Spleen (tissue), 11 donors: ENCODE results near the gene ZNF777. TPM values are rescaled to one million over a fixed set of nuclear protein-coding genes. Genes with fewer than 3 reads are reported as not detected.

Experiments
- DNase-seq: peaks from one replicate; pipeline ENCODE4 v3.0.0-alpha.2; 2020
- H3K27ac ChIP-seq, 8 donors: fragments of 200-600 bp; sonication (generic) in 7 of 8; 1 replicate in 4 of 8; 2 replicates in 4 of 8; pipeline versions ENCODE4 v1.5.0 to v1.8.0; 2016 to 2021; ENCODE audit warnings: inconsistent platforms in 4 of 8, mild to moderate bottlenecking in 4 of 8, moderate library complexity in 1 of 8
- H3K27me3 ChIP-seq, 7 donors: fragments of 200-600 bp; sonication (generic) in 6 of 7; replicated peaks in 1 of 7; 1 replicate in 4 of 7; 2 replicates in 3 of 7; pipeline versions ENCODE4 v1.5.0 to v1.8.0; 2016 to 2021; ENCODE audit warnings: inconsistent platforms in 3 of 7, mild to moderate bottlenecking in 1 of 7
- H3K36me3 ChIP-seq, 6 donors: fragments of 200-600 bp; sonication (generic) in 5 of 6; 1 replicate in 4 of 6; 2 replicates in 2 of 6; pipeline versions ENCODE4 v1.5.0 to v1.8.0; 2016 to 2021; ENCODE audit warnings: inconsistent platforms in 2 of 6
- H3K4me1 ChIP-seq, 6 donors: fragments of 200-600 bp; sonication (generic) in 5 of 6; 1 replicate in 3 of 6; 2 replicates in 3 of 6; pipeline versions ENCODE4 v1.5.0 to v1.8.0; 2016 to 2021; ENCODE audit warnings: inconsistent platforms in 3 of 6
- H3K4me3 ChIP-seq, 8 donors: fragments of 200-600 bp; sonication (generic) in 7 of 8; 1 replicate in 4 of 8; 2 replicates in 4 of 8; pipeline versions ENCODE4 v1.5.0 to v1.8.0; 2016 to 2021; ENCODE audit warnings: inconsistent platforms in 4 of 8, mild to moderate bottlenecking in 4 of 8, moderate library complexity in 2 of 8
- H3K9me3 ChIP-seq, 8 donors: fragments of 200-600 bp; sonication (generic) in 7 of 8; 1 replicate in 4 of 8; 2 replicates in 4 of 8; pipeline versions ENCODE4 v1.5.0 to v1.8.0; 2016 to 2021; ENCODE audit warnings: inconsistent platforms in 4 of 8
- CTCF ChIP-seq, 11 experiments: fragments of 200-600 bp in 7 of 11; fragments of 450-650 bp in 4 of 11; sonication (generic) in 4 of 11; IDR thresholded peaks in 8 of 11; conservative IDR thresholded peaks in 3 of 11; 1 replicate in 7 of 11; 2 replicates in 4 of 11; pipeline versions ENCODE4 v1.4.0 to v1.8.0; 2016 to 2021; ENCODE audit warnings: antibody characterized with exemption in 11 of 11, inconsistent platforms in 4 of 11, mild to moderate bottlenecking in 1 of 11
- POLR2A ChIP-seq, 3 donors: fragments of 450-650 bp; IDR thresholded peaks; one replicate each; pipeline ENCODE4 v1.5.1; 2017; ENCODE audit warnings: antibody characterized with exemption in 3 of 3, mild to moderate bottlenecking in 1 of 3
- POLR2AphosphoS5 ChIP-seq, 3 donors: sonication (generic); formaldehyde crosslinking; IDR thresholded peaks; one replicate each; pipeline ENCODE4 v1.5.1; 2017; ENCODE audit warnings: antibody characterized with exemption in 3 of 3
- WGBS, 5 donors: extraction: QIAGEN DNeasy Blood & Tissue Kit in 3 of 5; methylation state at CpG; one replicate each; pipeline versions ENCODE4 v1.1.5 to v1.1.7; 2013 to 2018; 5-methylcytosine and 5-hydroxymethylcytosine counted together
- intact Hi-C: fragments of 100-400 bp; cut with DNase I; formaldehyde crosslinking; loops from one replicate; pipeline ENCODE4 v1.15.0; 2023; ENCODE audit warnings: low total_unique reads
- polyA plus RNA-seq, 3 donors: library from polyadenylated mRNA; stranded (reverse); fragments of 200-250 nt; gene quantifications; one replicate each; pipeline ENCODE4 v1.2.1, GENCODE V29; 2013
- total RNA-seq, 7 donors: library from RNA; depleted of rRNA in 3 of 7; stranded (reverse); fragments of >200 nt in 3 of 7; fragmentation: NEBNext Ultra II Directional in 4 of 7; extraction: Animal tissue kit (Norgen Biotek cat#: 25700) in 4 of 7; gene quantifications; one replicate each; pipeline versions ENCODE4 v1.1.0 to v1.2.1, GENCODE V29; 2016 to 2021
- donor health status: healthy with polysubstance abuse.
- donor health status: DM: no; HTN: no; CAD: no; lungs with moderate emphysema.
- donor health status: DM: no; HTN: no; CAD: no.
- donor health status: Bipolar disorder and iron deficiency.
- donor health status: healthy.
- donor health status: DM: no; HTN: no; CAD: no.
- donor health status: DM: yes; HTN: yes; CAD: no.

The ZNF777 gene
- total and polyA plus RNA-seq, 10 donors, result 3.4 to 12.6 (median 10.1) TPM

- Histone ChIP-seq H3K4me3 (no peak overlapping the region), H3K4me1 (peaks cover 0 to 7% (median 2%) of the 10 kb centered on the region in 6 donors), H3K27ac (no peak overlapping the region), H3K36me3 (peaks cover 2 to 98% (median 75%) of the 10 kb centered on the region in 6 donors), H3K27me3 (no peaks in the 10 kb centered on the region), H3K9me3 (no peaks in the 10 kb centered on the region)
- intact Hi-C loops, result no loop called here
- WGBS, 5 donors, result 87 to 91% (median 88%) methylated on average over 15 of the region's 15 CpGs
- TF ChIP-seq POLR2AphosphoS5 (IDR thresholded peaks at IDR 0.05) (peak in 1 of 3 donors; percentile 39), CTCF (IDR thresholded peaks at IDR 0.05 in 8 of 11, conservative IDR thresholded peaks at IDR 0.05 in 3 of 11) (no peak), POLR2A (IDR thresholded peaks at IDR 0.05) (no peak)
- DNase-seq, result no peak
Observed at GRCh38 chr7:149489391-149490024, 28.6 kb upstream of the ZNF777 start.

- peaks cover 0 to 8% (median 7%) of the 10 kb centered on the region in 8 donors for H3K9me3 ChIP-seq
- TF ChIP-seq POLR2AphosphoS5 (IDR thresholded peaks at IDR 0.05) (no peak), CTCF (IDR thresholded peaks at IDR 0.05 in 8 of 11, conservative IDR thresholded peaks at IDR 0.05 in 3 of 11) (no peak), POLR2A (IDR thresholded peaks at IDR 0.05) (no peak)
- WGBS, 5 donors, result 96 to 98% (median 98%) methylated on average over 1 of the region's 1 CpG
- DNase-seq, result no peak
- no peaks in the 10 kb centered on the region for H3K4me1 ChIP-seq
- H3K36me3 ChIP-seq, result peaks cover 0 to 94% (median 50%) of the 10 kb centered on the region in 6 donors
- intact Hi-C loops, result no loop called here
- H3K27ac ChIP-seq, result no peak overlapping the region
- H3K4me3 ChIP-seq, result no peak overlapping the region
- H3K27me3 ChIP-seq, result no peaks in the 10 kb centered on the region
Observed at GRCh38 chr7:149479568-149479967, 18.7 kb upstream of the ZNF777 start.

GRCh38 chr7:149478754-149479153, 17.9 kb upstream of the ZNF777 start:
- Histone ChIP-seq H3K4me1 (no peaks in the 10 kb centered on the region), H3K9me3 (peaks cover 0 to 8% (median 7%) of the 10 kb centered on the region in 8 donors), H3K36me3 (peaks cover 0 to 99% (median 58%) of the 10 kb centered on the region in 6 donors), H3K27ac (no peak overlapping the region), H3K4me3 (no peak overlapping the region), H3K27me3 (no peaks in the 10 kb centered on the region)
- 91 to 100% (median 95%) methylated on average over 1 of the region's 1 CpG for WGBS, 5 donors
- DNase-seq, result no peak
- intact Hi-C loops, result no loop called here
- TF ChIP-seq POLR2AphosphoS5 (IDR thresholded peaks at IDR 0.05) (no peak), POLR2A (IDR thresholded peaks at IDR 0.05) (no peak), CTCF (IDR thresholded peaks at IDR 0.05 in 8 of 11, conservative IDR thresholded peaks at IDR 0.05 in 3 of 11) (no peak)

GRCh38 chr7:149477494-149478443, 16.9 kb upstream of the ZNF777 start:
- TF ChIP-seq CTCF (IDR thresholded peaks at IDR 0.05 in 8 of 11, conservative IDR thresholded peaks at IDR 0.05 in 3 of 11) (no peak), POLR2AphosphoS5 (IDR thresholded peaks at IDR 0.05) (peak in 1 of 3 donors; percentile 50), POLR2A (IDR thresholded peaks at IDR 0.05) (no peak)
- Histone ChIP-seq H3K4me3 (no peak overlapping the region), H3K36me3 (peaks cover 0 to 100% (median 68%) of the 10 kb centered on the region in 6 donors), H3K27me3 (no peaks in the 10 kb centered on the region), H3K27ac (no peak overlapping the region), H3K4me1 (no peaks in the 10 kb centered on the region), H3K9me3 (peaks cover 0 to 8% (median 7%) of the 10 kb centered on the region in 8 donors)
- no peak for DNase-seq
- intact Hi-C loops, result no loop called here
- WGBS, 5 donors, result 92 to 96% (median 95%) methylated on average over 11 to 18 of the region's 18 CpGs
